ENCODE results near the gene CNP. TPM values are rescaled to one million over a fixed set of nuclear protein-coding genes. Genes with fewer than 3 reads are reported as not detected.

CNP gene
- total RNA-seq, 2 donors from 2014 or later = 32.4 to 56.3 TPM

DNA sequence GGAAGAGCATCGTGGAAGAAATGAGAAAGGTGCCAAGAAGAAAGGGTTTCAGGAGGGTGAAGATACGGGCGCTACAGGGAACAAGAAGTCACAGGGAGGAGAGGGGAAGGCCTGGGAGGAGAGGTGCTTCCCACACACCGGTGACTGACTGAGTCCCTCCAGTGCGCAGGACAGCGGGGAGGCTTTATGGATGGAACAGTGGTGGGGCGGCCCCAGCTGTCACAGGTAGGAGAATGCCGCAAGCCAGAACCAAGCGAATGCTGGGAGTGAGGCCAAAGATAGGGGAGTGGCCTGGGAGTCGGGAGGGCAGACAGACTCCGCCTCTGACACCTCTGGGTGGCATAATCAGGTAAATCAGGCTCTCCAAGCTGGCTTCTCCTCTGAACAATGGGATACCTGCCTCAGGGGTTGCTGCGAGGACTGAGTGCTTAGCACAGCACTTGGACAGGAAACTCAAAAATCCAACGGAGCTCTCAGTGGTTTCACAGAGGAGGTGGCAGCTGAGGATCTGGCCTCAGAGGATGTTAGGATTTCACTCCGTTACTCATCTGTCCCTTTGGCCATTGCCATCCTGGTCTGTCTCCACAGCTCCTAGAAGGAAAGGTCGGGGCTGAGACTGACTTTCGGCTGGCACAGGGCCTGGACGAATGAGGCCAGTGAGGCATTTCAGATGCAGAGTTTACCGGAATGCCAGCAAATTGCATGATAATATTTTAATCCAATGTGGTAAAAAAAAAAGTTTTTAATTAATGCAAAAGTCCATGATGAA lies 717 bp upstream of the CNP start:
- H3K27me3 ChIP-seq (replicated peaks; ENCODE audit: insufficient read depth) = no peaks in the 10 kb centered on the region
- H3K36me3 ChIP-seq = peaks cover 10% of the 10 kb centered on the region
- no peaks in the 10 kb centered on the region for H3K9me3 ChIP-seq
- DNase-seq (ENCODE audit: low spot score) = no peak
- peak overlapping the region; percentile 93 for H3K4me3 ChIP-seq
- ATAC-seq (ENCODE audit: insufficient number of reproducible peaks, low FRiP score, low read depth) = no peak
- H3K4me1 ChIP-seq (ENCODE audit: control insufficient read depth in 1 of 2, low read depth in 2 of 2) = peaks cover 4 to 44% of the 10 kb centered on the region in 2 donors
- peak overlapping the region; percentile 84 to 85 for H3K27ac ChIP-seq
- TF ChIP-seq, protein P1, sequence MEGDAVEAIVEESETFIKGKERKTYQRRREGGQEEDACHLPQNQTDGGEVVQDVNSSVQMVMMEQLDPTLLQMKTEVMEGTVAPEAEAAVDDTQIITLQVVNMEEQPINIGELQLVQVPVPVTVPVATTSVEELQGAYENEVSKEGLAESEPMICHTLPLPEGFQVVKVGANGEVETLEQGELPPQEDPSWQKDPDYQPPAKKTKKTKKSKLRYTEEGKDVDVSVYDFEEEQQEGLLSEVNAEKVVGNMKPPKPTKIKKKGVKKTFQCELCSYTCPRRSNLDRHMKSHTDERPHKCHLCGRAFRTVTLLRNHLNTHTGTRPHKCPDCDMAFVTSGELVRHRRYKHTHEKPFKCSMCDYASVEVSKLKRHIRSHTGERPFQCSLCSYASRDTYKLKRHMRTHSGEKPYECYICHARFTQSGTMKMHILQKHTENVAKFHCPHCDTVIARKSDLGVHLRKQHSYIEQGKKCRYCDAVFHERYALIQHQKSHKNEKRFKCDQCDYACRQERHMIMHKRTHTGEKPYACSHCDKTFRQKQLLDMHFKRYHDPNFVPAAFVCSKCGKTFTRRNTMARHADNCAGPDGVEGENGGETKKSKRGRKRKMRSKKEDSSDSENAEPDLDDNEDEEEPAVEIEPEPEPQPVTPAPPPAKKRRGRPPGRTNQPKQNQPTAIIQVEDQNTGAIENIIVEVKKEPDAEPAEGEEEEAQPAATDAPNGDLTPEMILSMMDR (IDR thresholded peaks at IDR 0.05) = no peak

DNA sequence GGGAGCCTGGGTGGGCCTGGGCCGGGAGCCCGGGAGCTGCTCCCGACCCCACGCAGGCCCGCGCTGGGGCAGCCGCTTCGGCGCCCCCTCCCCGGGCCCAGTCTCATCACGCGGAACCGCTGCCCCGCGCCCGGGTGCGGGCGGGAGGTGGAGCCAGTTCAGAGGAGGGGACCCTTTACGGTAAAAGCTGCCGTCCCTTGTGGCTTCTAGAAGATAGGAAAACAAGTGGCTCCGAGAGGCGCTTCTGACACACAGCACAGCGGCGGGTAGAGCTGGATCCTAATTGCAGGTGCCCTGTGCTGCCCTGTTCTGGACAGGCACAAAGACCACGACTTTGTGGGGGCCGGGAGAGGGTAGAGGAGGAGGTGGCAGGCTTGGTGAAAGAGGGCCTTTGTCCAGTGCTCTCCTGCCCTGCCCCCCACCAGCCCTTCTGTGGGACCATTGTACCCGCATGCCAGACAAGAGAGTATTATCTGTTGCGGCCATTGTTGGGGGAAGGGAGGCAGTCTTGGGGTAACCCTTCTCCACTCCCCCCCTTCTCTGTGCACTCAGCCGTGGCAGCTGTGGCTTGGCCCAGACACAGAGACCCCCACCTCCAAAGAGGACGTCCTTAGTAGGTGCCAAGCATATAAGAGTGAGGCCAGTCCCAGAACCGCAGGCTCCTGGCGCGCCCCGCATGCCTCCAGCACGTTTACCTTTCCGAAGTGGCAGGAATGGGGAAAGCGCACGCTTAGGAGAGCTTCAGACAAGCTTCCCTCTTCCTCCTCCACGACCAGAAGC lies 736 bp downstream of the CNP start:
- DNase-seq (ENCODE audit: low spot score) (no peak), ATAC-seq (ENCODE audit: insufficient number of reproducible peaks, low FRiP score, low read depth) (no peak)
- TF ChIP-seq, protein P1 (IDR thresholded peaks at IDR 0.05) = no peak
- H3K27ac ChIP-seq = peak overlapping the region; percentile 69 to 85
- H3K9me3 ChIP-seq = no peaks in the 10 kb centered on the region
- peaks cover 13% of the 10 kb centered on the region for H3K36me3 ChIP-seq
- peak overlapping the region; percentile 93 for H3K4me3 ChIP-seq
- H3K4me1 ChIP-seq (ENCODE audit: control insufficient read depth in 1 of 2, low read depth in 2 of 2) = peaks cover 4 to 48% of the 10 kb centered on the region in 2 donors
- H3K27me3 ChIP-seq (replicated peaks; ENCODE audit: insufficient read depth) = no peaks in the 10 kb centered on the region

DNA sequence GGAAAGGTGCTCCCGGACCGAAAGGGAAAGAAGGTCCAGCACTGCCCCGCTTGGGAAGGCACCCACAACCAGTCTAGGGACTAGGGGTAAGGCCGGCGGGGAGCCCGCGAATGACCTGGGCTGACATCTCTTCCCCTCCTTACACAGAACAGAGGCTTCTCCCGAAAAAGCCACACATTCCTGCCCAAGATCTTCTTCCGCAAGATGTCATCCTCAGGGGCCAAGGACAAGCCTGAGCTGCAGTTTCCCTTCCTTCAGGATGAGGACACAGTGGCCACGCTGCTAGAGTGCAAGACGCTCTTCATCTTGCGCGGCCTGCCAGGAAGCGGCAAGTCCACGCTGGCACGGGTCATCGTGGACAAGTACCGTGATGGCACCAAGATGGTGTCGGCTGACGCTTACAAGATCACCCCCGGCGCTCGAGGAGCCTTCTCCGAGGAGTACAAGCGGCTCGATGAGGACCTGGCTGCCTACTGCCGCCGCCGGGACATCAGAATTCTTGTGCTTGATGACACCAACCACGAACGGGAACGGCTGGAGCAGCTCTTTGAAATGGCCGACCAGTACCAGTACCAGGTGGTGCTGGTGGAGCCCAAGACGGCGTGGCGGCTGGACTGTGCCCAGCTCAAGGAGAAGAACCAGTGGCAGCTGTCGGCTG lies 1.5 kb downstream of the CNP start:
- Histone ChIP-seq H3K9me3 (no peaks in the 10 kb centered on the region), H3K36me3 (peaks cover 13% of the 10 kb centered on the region), H3K4me3 (peak overlapping the region; percentile 93), H3K27me3 (replicated peaks; ENCODE audit: insufficient read depth) (no peaks in the 10 kb centered on the region), H3K27ac (peak overlapping the region; percentile 69 to 85), H3K4me1 (ENCODE audit: control insufficient read depth in 1 of 2, low read depth in 2 of 2) (peaks cover 4 to 48% of the 10 kb centered on the region in 2 donors)
- ATAC-seq (ENCODE audit: insufficient number of reproducible peaks, low FRiP score, low read depth) (no peak), DNase-seq (ENCODE audit: low spot score) (no peak)
- TF ChIP-seq, protein P1 (IDR thresholded peaks at IDR 0.05) = no peak

DNA sequence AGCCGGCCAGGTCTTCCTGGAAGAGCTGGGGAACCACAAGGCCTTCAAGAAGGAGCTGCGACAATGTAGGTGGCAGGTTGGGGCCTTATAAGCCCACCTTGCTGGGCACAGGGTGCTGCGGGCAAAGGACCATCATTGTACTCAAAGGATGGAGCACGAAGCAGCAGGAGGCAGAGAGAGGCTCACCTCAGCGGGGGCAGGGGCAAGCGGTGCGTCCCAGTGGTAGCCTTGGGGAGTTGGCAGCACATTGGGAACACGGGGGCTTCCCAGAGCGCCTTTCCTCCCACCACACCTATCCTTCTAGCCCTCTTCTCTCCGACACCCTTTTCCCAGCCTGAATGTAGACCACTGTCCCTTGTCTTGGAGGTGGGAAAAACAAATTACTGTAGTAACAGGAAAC lies 2.1 kb downstream of the CNP start:
- TF ChIP-seq, protein P1 (IDR thresholded peaks at IDR 0.05) = no peak
- ATAC-seq (ENCODE audit: insufficient number of reproducible peaks, low FRiP score, low read depth) (no peak), DNase-seq (ENCODE audit: low spot score) (no peak)
- peaks cover 13% of the 10 kb centered on the region for H3K36me3 ChIP-seq
- H3K27ac ChIP-seq = no peak overlapping the region
- no peak overlapping the region for H3K4me3 ChIP-seq
- H3K4me1 ChIP-seq (ENCODE audit: control insufficient read depth in 1 of 2, low read depth in 2 of 2) = peaks cover 4 to 48% of the 10 kb centered on the region in 2 donors
- H3K27me3 ChIP-seq (replicated peaks; ENCODE audit: insufficient read depth) = no peaks in the 10 kb centered on the region
- H3K9me3 ChIP-seq = no peaks in the 10 kb centered on the region

DNA sequence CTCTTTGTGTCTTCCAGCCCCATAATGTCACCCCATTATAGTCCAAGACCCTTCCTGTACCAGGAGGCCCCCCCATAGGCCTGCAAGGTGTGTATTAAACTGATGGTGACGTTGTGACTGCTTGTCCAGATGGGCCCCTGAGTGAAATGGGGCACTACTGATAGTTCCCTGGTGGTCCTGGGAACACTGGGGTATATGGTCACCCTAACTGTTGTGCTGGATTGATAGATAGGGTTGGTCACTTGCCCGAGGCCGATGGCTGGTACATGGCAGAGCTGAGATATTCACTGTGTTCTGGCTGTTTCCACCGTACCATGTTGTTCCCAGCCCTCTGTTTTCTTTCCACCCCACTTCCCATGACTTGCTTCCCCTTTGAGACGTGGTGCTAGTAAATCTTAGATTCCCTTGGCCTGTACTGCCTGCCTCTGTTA lies 4.3 kb downstream of the CNP start:
- peaks cover 33% of the 10 kb centered on the region for H3K36me3 ChIP-seq
- no peak overlapping the region for H3K4me3 ChIP-seq
- H3K27ac ChIP-seq = no peak overlapping the region
- H3K27me3 ChIP-seq (replicated peaks; ENCODE audit: insufficient read depth) = no peaks in the 10 kb centered on the region
- DNase-seq (ENCODE audit: low spot score) (no peak), ATAC-seq (ENCODE audit: insufficient number of reproducible peaks, low FRiP score, low read depth) (no peak)
- TF ChIP-seq, protein P1 (IDR thresholded peaks at IDR 0.05) = no peak
- H3K9me3 ChIP-seq = no peaks in the 10 kb centered on the region
- H3K4me1 ChIP-seq (ENCODE audit: control insufficient read depth in 1 of 2, low read depth in 2 of 2) = peaks cover 4 to 39% of the 10 kb centered on the region in 2 donors
